ENCODE results near the gene ROS1.

GRCh38 chr6:117396228-117396627, 29.5 kb downstream of the ROS1 start:
- TF ChIP-seq RARB (CRISPR knock-in tag; IDR thresholded peaks at IDR 0.05) (no peak), ESRRG (CRISPR knock-in tag; IDR thresholded peaks at IDR 0.05) (no peak), CREB5 (CRISPR knock-in tag; IDR thresholded peaks at IDR 0.05; ENCODE audit: low read depth) (no peak), SNAI2 (CRISPR knock-in tag; IDR thresholded peaks at IDR 0.05) (no peak), ZFP3 (CRISPR knock-in tag; IDR thresholded peaks at IDR 0.05) (no peak), PPARA (CRISPR knock-in tag; IDR thresholded peaks at IDR 0.05; ENCODE audit: borderline replicate concordance) (no peak), GLIS3 (CRISPR knock-in tag; IDR thresholded peaks at IDR 0.05) (no peak), CSDC2 (CRISPR knock-in tag; IDR thresholded peaks at IDR 0.05) (no peak), TOX (CRISPR knock-in tag; IDR thresholded peaks at IDR 0.05; ENCODE audit: borderline replicate concordance) (no peak), OSR1 (CRISPR knock-in tag; IDR thresholded peaks at IDR 0.05) (no peak), BACH2 (CRISPR knock-in tag; IDR thresholded peaks at IDR 0.05; ENCODE audit: borderline replicate concordance) (no peak)
- TF ChIP-seq, protein P1, sequence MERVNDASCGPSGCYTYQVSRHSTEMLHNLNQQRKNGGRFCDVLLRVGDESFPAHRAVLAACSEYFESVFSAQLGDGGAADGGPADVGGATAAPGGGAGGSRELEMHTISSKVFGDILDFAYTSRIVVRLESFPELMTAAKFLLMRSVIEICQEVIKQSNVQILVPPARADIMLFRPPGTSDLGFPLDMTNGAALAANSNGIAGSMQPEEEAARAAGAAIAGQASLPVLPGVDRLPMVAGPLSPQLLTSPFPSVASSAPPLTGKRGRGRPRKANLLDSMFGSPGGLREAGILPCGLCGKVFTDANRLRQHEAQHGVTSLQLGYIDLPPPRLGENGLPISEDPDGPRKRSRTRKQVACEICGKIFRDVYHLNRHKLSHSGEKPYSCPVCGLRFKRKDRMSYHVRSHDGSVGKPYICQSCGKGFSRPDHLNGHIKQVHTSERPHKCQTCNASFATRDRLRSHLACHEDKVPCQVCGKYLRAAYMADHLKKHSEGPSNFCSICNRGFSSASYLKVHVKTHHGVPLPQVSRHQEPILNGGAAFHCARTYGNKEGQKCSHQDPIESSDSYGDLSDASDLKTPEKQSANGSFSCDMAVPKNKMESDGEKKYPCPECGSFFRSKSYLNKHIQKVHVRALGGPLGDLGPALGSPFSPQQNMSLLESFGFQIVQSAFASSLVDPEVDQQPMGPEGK (CRISPR knock-in tag; IDR thresholded peaks at IDR 0.05; ENCODE audit: borderline replicate concordance): no peak
- TF ChIP-seq, protein P2, sequence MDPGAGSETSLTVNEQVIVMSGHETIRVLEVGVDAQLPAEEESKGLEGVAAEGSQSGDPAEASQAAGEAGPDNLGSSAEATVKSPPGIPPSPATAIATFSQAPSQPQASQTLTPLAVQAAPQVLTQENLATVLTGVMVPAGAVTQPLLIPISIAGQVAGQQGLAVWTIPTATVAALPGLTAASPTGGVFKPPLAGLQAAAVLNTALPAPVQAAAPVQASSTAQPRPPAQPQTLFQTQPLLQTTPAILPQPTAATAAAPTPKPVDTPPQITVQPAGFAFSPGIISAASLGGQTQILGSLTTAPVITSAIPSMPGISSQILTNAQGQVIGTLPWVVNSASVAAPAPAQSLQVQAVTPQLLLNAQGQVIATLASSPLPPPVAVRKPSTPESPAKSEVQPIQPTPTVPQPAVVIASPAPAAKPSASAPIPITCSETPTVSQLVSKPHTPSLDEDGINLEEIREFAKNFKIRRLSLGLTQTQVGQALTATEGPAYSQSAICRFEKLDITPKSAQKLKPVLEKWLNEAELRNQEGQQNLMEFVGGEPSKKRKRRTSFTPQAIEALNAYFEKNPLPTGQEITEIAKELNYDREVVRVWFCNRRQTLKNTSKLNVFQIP (CRISPR knock-in tag; IDR thresholded peaks at IDR 0.05; ENCODE audit: borderline replicate concordance, low read depth): no peak
